AG09309 (cell line): Measurements from ENCODE around the gene SCYGR2.
"Not testable (repeated sequence)": the region's sequence is repeated elsewhere in the genome, so short reads cannot be mapped to it uniquely, and the experiment has no call there.

Experiments used
- DNase-seq: peaks from one replicate; pipeline ENCODE4 v3.0.0-alpha.2; 2010; ENCODE audit warnings: low read depth
- H3K4me3 ChIP-seq: 2 replicates; pipeline ENCODE4 v1.5.1; 2011; ENCODE audit warnings: mild to moderate bottlenecking, low read depth, low read length, moderate library complexity; ENCODE audit not compliant: control insufficient read depth
- CTCF ChIP-seq: IDR thresholded peaks from 2 replicates; pipeline ENCODE4 v1.5.1; 2011; ENCODE audit warnings: mild to moderate bottlenecking, low read depth, low read length, inconsistent platforms; ENCODE audit not compliant: insufficient read depth, control insufficient read depth; ENCODE audit errors: missing control alignments

Gene SCYGR2

GRCh38 chr2:227598835-227599503 lies at the start of gene SCYGR2:
TSS of gene SCYGR2 (plus strand) at chr2:227598893. CDS start at chr2:227598893, 0 bp downstream.
- DNase-seq, H3K4me3 ChIP-seq: not testable (repeated sequence)

- no peak overlapping the region for H3K4me3 ChIP-seq
- DNase-seq: no peak
- no peak for TF ChIP-seq CTCF
Measured at GRCh38 chr2:227551836-227552235, 46.9 kb upstream of the SCYGR2 start.

GRCh38 chr2:227562581-227562980 lies 36.1 kb upstream of the SCYGR2 start:
- no peak for TF ChIP-seq CTCF

GRCh38 chr2:227565080-227565479 lies 33.6 kb upstream of the SCYGR2 start:
- no peak for TF ChIP-seq CTCF
- H3K4me3 ChIP-seq: no peak overlapping the region
- no peak for DNase-seq

More at GRCh38 chr2:227562581-227562980, 36.1 kb upstream of the SCYGR2 start:
- H3K4me3 ChIP-seq: no peak overlapping the region
- no peak for DNase-seq

GRCh38 chr2:227566012-227566411 lies 32.7 kb upstream of the SCYGR2 start:
- H3K4me3 ChIP-seq: no peak overlapping the region
- DNase-seq: no peak
- TF ChIP-seq CTCF: no peak

- no peak for DNase-seq
- TF ChIP-seq CTCF: no peak
- H3K4me3 ChIP-seq: no peak overlapping the region
Measured at GRCh38 chr2:227568852-227569169, 29.9 kb upstream of the SCYGR2 start.

GRCh38 chr2:227570615-227571014 lies 28.1 kb upstream of the SCYGR2 start:
- DNase-seq: no peak
- no peak for TF ChIP-seq CTCF
- H3K4me3 ChIP-seq: no peak overlapping the region
